GM23338 (cell line): ENCODE data around the gene TGFBR3.

ENCODE experiments used
- CREB1 ChIP-seq: fragments of 250-450 bp; sonication (Bioruptor Pico); IDR thresholded peaks from 2 replicates; pipeline ENCODE4 v1.5.0; 2020; ENCODE audit warnings: low read depth, mild to moderate bottlenecking, moderate library complexity
- ETS1 ChIP-seq: IDR thresholded peaks from 2 replicates; pipeline ENCODE4 v1.6.1; 2016; ENCODE audit warnings: antibody characterized with exemption
- EZH2 ChIP-seq: fragments of 200-600 bp; sonication (generic); IDR thresholded peaks from one replicate; pipeline ENCODE4 v1.8.0; 2017; ENCODE audit warnings: antibody characterized with exemption, mild to moderate bottlenecking, low read depth; ENCODE audit not compliant: unreplicated experiment
- EZH2phosphoT487 ChIP-seq: fragments of 200-600 bp; sonication (generic); IDR thresholded peaks from one replicate; pipeline ENCODE4 v1.8.1; 2018; ENCODE audit warnings: antibody characterized with exemption; ENCODE audit not compliant: unreplicated experiment
- JUNB ChIP-seq: IDR thresholded peaks from one replicate; pipeline ENCODE4 v1.6.1; 2016; ENCODE audit warnings: antibody characterized with exemption; ENCODE audit not compliant: unreplicated experiment
- NANOG ChIP-seq: IDR thresholded peaks from 2 replicates; pipeline ENCODE4 v1.6.1; 2016; ENCODE audit warnings: antibody characterized with exemption, borderline replicate concordance
- POLR2AphosphoS5 ChIP-seq: IDR thresholded peaks from 2 replicates; pipeline ENCODE4 v1.6.1; 2016; ENCODE audit warnings: antibody characterized with exemption, low read depth
- REST ChIP-seq: IDR thresholded peaks from one replicate; pipeline ENCODE4 v1.6.1; 2018; ENCODE audit warnings: antibody characterized with exemption; ENCODE audit not compliant: unreplicated experiment
- STAT1 ChIP-seq: IDR thresholded peaks from one replicate; pipeline ENCODE4 v1.6.1; 2016; ENCODE audit warnings: antibody characterized with exemption; ENCODE audit not compliant: unreplicated experiment
- ZNF331 ChIP-seq: fragments of 250-450 bp; sonication (Bioruptor Pico); IDR thresholded peaks from 2 replicates; pipeline ENCODE4 v1.5.0; 2020; ENCODE audit warnings: low read depth, mild to moderate bottlenecking, moderate library complexity
- TF ChIP-seq, protein P1 (sequence below), 2 experiments: fragments of 200-600 bp in 1 of 2; sonication (generic) in 1 of 2; conservative IDR thresholded peaks; 2 replicates each; pipeline versions ENCODE4 v1.5.1 to v1.6.1; 2016 to 2017; ENCODE audit warnings: antibody characterized with exemption in 2 of 2, low read depth in 2 of 2, mild to moderate bottlenecking in 2 of 2, moderate library complexity in 1 of 2
- TF ChIP-seq, protein P2 (sequence below): fragments of 250-450 bp; sonication (Bioruptor Pico); IDR thresholded peaks from 2 replicates; pipeline ENCODE4 v1.5.0; 2020; ENCODE audit warnings: mild to moderate bottlenecking, moderate library complexity

DNA sequence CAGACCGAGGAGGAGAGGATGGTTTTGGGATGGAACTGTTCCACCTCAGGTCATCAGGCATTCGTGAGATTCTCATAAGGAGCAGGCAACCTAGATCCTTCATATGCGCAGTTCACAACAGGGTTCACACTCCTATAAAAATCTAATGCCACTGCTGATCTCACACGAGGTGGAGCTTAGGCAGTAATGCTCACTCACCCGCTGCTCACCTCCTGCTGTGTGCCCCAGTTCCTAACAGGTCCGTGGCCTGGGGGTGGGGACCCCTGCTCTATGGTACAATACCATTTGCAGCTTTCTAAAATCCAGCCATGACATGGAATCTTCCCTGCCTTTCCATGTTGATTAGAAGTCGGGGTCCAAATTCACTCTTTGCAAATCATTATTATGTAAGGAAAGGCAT, 72.1 kb downstream of the TGFBR3 start:
- TF ChIP-seq, protein P1, sequence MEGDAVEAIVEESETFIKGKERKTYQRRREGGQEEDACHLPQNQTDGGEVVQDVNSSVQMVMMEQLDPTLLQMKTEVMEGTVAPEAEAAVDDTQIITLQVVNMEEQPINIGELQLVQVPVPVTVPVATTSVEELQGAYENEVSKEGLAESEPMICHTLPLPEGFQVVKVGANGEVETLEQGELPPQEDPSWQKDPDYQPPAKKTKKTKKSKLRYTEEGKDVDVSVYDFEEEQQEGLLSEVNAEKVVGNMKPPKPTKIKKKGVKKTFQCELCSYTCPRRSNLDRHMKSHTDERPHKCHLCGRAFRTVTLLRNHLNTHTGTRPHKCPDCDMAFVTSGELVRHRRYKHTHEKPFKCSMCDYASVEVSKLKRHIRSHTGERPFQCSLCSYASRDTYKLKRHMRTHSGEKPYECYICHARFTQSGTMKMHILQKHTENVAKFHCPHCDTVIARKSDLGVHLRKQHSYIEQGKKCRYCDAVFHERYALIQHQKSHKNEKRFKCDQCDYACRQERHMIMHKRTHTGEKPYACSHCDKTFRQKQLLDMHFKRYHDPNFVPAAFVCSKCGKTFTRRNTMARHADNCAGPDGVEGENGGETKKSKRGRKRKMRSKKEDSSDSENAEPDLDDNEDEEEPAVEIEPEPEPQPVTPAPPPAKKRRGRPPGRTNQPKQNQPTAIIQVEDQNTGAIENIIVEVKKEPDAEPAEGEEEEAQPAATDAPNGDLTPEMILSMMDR (conservative IDR thresholded peaks at IDR 0.05; ENCODE audit: low read depth in 2 of 2), result no peak
- TF ChIP-seq POLR2AphosphoS5 (no peak), REST (no peak), CREB1 (CRISPR knock-in tag) (no peak), ETS1 (no peak), EZH2phosphoT487 (no peak), EZH2 (no peak), JUNB (no peak), STAT1 (no peak), NANOG (no peak), ZNF331 (no peak)
- TF ChIP-seq, protein P2, sequence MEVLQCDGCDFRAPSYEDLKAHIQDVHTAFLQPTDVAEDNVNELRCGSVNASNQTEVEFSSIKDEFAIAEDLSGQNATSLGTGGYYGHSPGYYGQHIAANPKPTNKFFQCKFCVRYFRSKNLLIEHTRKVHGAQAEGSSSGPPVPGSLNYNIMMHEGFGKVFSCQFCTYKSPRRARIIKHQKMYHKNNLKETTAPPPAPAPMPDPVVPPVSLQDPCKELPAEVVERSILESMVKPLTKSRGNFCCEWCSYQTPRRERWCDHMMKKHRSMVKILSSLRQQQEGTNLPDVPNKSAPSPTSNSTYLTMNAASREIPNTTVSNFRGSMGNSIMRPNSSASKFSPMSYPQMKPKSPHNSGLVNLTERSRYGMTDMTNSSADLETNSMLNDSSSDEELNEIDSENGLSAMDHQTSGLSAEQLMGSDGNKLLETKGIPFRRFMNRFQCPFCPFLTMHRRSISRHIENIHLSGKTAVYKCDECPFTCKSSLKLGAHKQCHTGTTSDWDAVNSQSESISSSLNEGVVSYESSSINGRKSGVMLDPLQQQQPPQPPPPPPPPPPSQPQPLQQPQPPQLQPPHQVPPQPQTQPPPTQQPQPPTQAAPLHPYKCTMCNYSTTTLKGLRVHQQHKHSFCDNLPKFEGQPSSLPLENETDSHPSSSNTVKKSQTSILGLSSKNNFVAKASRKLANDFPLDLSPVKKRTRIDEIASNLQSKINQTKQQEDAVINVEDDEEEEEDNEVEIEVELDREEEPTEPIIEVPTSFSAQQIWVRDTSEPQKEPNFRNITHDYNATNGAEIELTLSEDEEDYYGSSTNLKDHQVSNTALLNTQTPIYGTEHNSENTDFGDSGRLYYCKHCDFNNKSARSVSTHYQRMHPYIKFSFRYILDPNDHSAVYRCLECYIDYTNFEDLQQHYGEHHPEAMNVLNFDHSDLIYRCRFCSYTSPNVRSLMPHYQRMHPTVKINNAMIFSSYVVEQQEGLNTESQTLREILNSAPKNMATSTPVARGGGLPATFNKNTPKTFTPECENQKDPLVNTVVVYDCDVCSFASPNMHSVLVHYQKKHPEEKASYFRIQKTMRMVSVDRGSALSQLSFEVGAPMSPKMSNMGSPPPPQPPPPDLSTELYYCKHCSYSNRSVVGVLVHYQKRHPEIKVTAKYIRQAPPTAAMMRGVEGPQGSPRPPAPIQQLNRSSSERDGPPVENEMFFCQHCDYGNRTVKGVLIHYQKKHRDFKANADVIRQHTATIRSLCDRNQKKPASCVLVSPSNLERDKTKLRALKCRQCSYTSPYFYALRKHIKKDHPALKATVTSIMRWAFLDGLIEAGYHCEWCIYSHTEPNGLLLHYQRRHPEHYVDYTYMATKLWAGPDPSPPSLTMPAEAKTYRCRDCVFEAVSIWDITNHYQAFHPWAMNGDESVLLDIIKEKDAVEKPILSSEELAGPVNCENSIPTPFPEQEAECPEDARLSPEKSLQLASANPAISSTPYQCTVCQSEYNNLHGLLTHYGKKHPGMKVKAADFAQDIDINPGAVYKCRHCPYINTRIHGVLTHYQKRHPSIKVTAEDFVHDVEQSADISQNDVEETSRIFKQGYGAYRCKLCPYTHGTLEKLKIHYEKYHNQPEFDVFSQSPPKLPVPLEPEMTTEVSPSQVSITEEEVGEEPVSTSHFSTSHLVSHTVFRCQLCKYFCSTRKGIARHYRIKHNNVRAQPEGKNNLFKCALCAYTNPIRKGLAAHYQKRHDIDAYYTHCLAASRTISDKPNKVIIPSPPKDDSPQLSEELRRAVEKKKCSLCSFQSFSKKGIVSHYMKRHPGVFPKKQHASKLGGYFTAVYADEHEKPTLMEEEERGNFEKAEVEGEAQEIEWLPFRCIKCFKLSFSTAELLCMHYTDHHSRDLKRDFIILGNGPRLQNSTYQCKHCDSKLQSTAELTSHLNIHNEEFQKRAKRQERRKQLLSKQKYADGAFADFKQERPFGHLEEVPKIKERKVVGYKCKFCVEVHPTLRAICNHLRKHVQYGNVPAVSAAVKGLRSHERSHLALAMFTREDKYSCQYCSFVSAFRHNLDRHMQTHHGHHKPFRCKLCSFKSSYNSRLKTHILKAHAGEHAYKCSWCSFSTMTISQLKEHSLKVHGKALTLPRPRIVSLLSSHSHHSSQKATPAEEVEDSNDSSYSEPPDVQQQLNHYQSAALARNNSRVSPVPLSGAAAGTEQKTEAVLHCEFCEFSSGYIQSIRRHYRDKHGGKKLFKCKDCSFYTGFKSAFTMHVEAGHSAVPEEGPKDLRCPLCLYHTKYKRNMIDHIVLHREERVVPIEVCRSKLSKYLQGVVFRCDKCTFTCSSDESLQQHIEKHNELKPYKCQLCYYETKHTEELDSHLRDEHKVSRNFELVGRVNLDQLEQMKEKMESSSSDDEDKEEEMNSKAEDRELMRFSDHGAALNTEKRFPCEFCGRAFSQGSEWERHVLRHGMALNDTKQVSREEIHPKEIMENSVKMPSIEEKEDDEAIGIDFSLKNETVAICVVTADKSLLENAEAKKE (CRISPR knock-in tag), result no peak
